ENCODE results near the gene ST8SIA2. TPM values are rescaled to one million over a fixed set of nuclear protein-coding genes. Genes with fewer than 3 reads are reported as not detected.

Gene ST8SIA2
- total RNA-seq, 1 experiment from 2014 or later = 2.9 TPM

- no peak for TF ChIP-seq ARID4B (CRISPR knock-in tag; IDR thresholded peaks at IDR 0.05; ENCODE audit: borderline replicate concordance)
- TF ChIP-seq TCF7 (CRISPR knock-in tag; IDR thresholded peaks at IDR 0.05; ENCODE audit: low read depth) = no peak
Observed at GRCh38 chr15:92453607-92454006, 59.9 kb downstream of the ST8SIA2 start (continued).

- CTCF ChIA-PET = no interaction called here
- Mint-ChIP-seq H3K9me3 (no peaks in the 10 kb centered on the region), H3K36me3 (no peaks in the 10 kb centered on the region), H3K4me3 (no peak overlapping the region), H3K27me3 (ENCODE audit: low read depth) (no peaks in the 10 kb centered on the region), H3K4me1 (no peaks in the 10 kb centered on the region), H3K27ac (no peak overlapping the region)
- TF ChIP-seq GABPB1 (CRISPR knock-in tag; IDR thresholded peaks at IDR 0.05) (no peak), RORB (CRISPR knock-in tag; IDR thresholded peaks at IDR 0.05) (no peak), SMAD4 (CRISPR knock-in tag; IDR thresholded peaks at IDR 0.05) (no peak), ZNF671 (CRISPR knock-in tag; IDR thresholded peaks at IDR 0.05) (no peak), IRF2 (CRISPR knock-in tag; IDR thresholded peaks at IDR 0.05; ENCODE audit: borderline replicate concordance, low read depth) (no peak), ATF3 (CRISPR knock-in tag; conservative IDR thresholded peaks at IDR 0.05) (no peak), E2F1 (CRISPR knock-in tag; IDR thresholded peaks at IDR 0.05) (no peak), RELA (CRISPR knock-in tag; IDR thresholded peaks at IDR 0.05; ENCODE audit: borderline replicate concordance) (no peak), ZNF263 (CRISPR knock-in tag; IDR thresholded peaks at IDR 0.05; ENCODE audit: low read depth) (no peak), AFF4 (CRISPR knock-in tag; IDR thresholded peaks at IDR 0.05; ENCODE audit: borderline replicate concordance) (no peak), ZBTB43 (CRISPR knock-in tag; IDR thresholded peaks at IDR 0.05) (no peak)
- no peak for ATAC-seq
- POLR2A ChIA-PET = no interaction called here
- no peak for DNase-seq (ENCODE audit: low spot score)
Observed at GRCh38 chr15:92454555-92455105, 60.9 kb downstream of the ST8SIA2 start.

All from WTC11 (cell line).